ENCODE data around the gene HAUS8.

- no peak for TF ChIP-seq CTCF (IDR thresholded peaks at IDR 0.05)
- no peak for TF ChIP-seq POLR2A (IDR thresholded peaks at IDR 0.05)
These were observed 11.6 kb upstream of the HAUS8 start for GRCh38 chr19:17086834-17087233.
